HCT116 (cell line): Measurements from ENCODE around the gene PREX1. TPM values are rescaled to one million over a fixed set of nuclear protein-coding genes. Genes with fewer than 3 reads are reported as not detected.

Experiments
- ATAC-seq: fragments of 200-7000 bp; cut with Tn5 transposase; 2 replicates; pipeline ENCODE4 v1.9.1; 2020; ENCODE audit warnings: mild to moderate bottlenecking, moderate library complexity
- BruUV-seq: library from RNA; stranded (reverse); fragments of 400-500 nt; replicated peaks from 2 replicates; lab custom pipeline; 2021; lab: Mats Ljungman, UMichigan
- CTCF ChIA-PET: fragments of 300-600 bp; sonication (Branson Sonifier 250); formaldehyde crosslinking; loops from one replicate; lab custom pipeline; 2021; ENCODE audit warnings: antibody characterized with exemption; lab: Charles Lee
- POLR2A ChIA-PET: fragments of 300-600, 350-600 bp; sonication (Branson Sonifier 250); formaldehyde crosslinking; loops from one replicate; lab custom pipeline; 2021; ENCODE audit warnings: antibody characterized with exemption; lab: Charles Lee
- RAD21 ChIA-PET, 2 experiments: fragments of 300-600 bp; sonication (Branson Sonifier 250); formaldehyde crosslinking; loops; one replicate each; lab custom pipeline; 2023; ENCODE audit warnings: low total read pairs in 2 of 2; ENCODE audit not compliant: uncharacterized antibody in 2 of 2, unreplicated experiment in 2 of 2, low non-redundant PET in 1 of 2; lab: Charles Lee
- DNase-seq: peaks from one replicate; pipeline ENCODE4 v3.0.0-alpha.2; 2010; ENCODE audit warnings: low read depth, low spot score
- H2AFZ ChIP-seq: fragments of 200-600 bp; shearing (Covaris generic), sonication (generic); 2 replicates; pipeline ENCODE4 v1.6.1; 2017; ENCODE audit warnings: low read depth, mixed run types, mixed read lengths, antibody characterized with exemption, low read length; ENCODE audit not compliant: poor library complexity, severe bottlenecking
- H3K27ac ChIP-seq: 2 replicates; pipeline ENCODE4 v1.5.1; 2012; ENCODE audit warnings: low read depth, low read length
- H3K27me3 ChIP-seq: fragments of 200-600 bp; sonication (generic); 2 replicates; pipeline ENCODE4 v1.6.1; 2016; ENCODE audit warnings: mixed run types, low read length, mixed read lengths; ENCODE audit not compliant: insufficient read depth
- H3K36me3 ChIP-seq, 2 experiments: fragments of 200-500 bp in 1 of 2; fragments of 200-600 bp in 1 of 2; sonication (Bioruptor generic) in 1 of 2; sonication (generic) in 1 of 2; 2 replicates each; pipeline versions ENCODE4 v1.5.1 to v1.6.1; 2014 to 2016; ENCODE audit warnings: low read length in 2 of 2, inconsistent platforms in 1 of 2, mixed read lengths in 1 of 2, mixed run types in 1 of 2; ENCODE audit not compliant: insufficient read depth in 2 of 2, control insufficient read depth in 1 of 2
- H3K4me1 ChIP-seq, 2 experiments: fragments of 200-600 bp in 1 of 2; sonication (generic) in 1 of 2; 2 replicates each; pipeline versions ENCODE4 v1.5.1 to v1.6.1; 2012 to 2017; ENCODE audit warnings: low read length in 2 of 2, inconsistent platforms in 1 of 2, mild to moderate bottlenecking in 1 of 2, mixed read lengths in 1 of 2, mixed run types in 1 of 2, moderate library complexity in 1 of 2; ENCODE audit not compliant: insufficient read depth in 2 of 2, control insufficient read depth in 1 of 2
- H3K4me2 ChIP-seq: fragments of 200-600 bp; sonication (generic); 2 replicates; pipeline ENCODE4 v1.6.1; 2017; ENCODE audit warnings: mixed run types, low read length, mixed read lengths
- H3K4me3 ChIP-seq, 2 experiments: fragments of 200-600 bp in 1 of 2; sonication (generic) in 1 of 2; replicated peaks in 1 of 2; 2 replicates each; pipeline ENCODE4 v1.5.1; 2011 to 2016; ENCODE audit warnings: low read length in 2 of 2, control low read depth in 1 of 2, low read depth in 1 of 2, mild to moderate bottlenecking in 1 of 2, mixed read lengths in 1 of 2, mixed run types in 1 of 2
- H3K79me2 ChIP-seq: fragments of 200-600 bp; sonication (generic); 2 replicates; pipeline ENCODE4 v1.6.1; 2017; ENCODE audit warnings: mild to moderate bottlenecking, mixed run types, low read length, moderate library complexity, mixed read lengths; ENCODE audit not compliant: insufficient read depth
- H3K9ac ChIP-seq: fragments of 200-600 bp; sonication (generic); 2 replicates; pipeline ENCODE4 v1.6.1; 2016; ENCODE audit warnings: low read length, mixed read lengths
- H3K9me2 ChIP-seq: fragments of 200-600 bp; sonication (generic), shearing (Covaris generic); 2 replicates; pipeline ENCODE4 v1.6.1; 2017; ENCODE audit warnings: mixed run types, mild to moderate bottlenecking, moderate library complexity; ENCODE audit not compliant: insufficient read depth
- H3K9me3 ChIP-seq, 2 experiments: fragments of 200-500 bp in 1 of 2; fragments of 200-600 bp in 1 of 2; sonication (Bioruptor generic) in 1 of 2; sonication (generic) in 1 of 2; 2 replicates each; pipeline ENCODE4 v1.6.1; 2014 to 2017; ENCODE audit warnings: low read length in 2 of 2, mixed read lengths in 2 of 2, inconsistent platforms in 1 of 2, low read depth in 1 of 2, mild to moderate bottlenecking in 1 of 2, mixed run types in 1 of 2, moderate library complexity in 1 of 2; ENCODE audit not compliant: control insufficient read depth in 1 of 2, insufficient read depth in 1 of 2
- H4K20me1 ChIP-seq: fragments of 200-600 bp; sonication (generic), shearing (Covaris generic); 2 replicates; pipeline ENCODE4 v1.6.1; 2017; ENCODE audit warnings: mixed run types, mild to moderate bottlenecking, moderate library complexity; ENCODE audit not compliant: insufficient read depth
- CBX3 ChIP-seq: IDR thresholded peaks from 2 replicates; pipeline ENCODE4 v1.6.1; 2012; ENCODE audit warnings: low read depth
- EGR1 ChIP-seq: IDR thresholded peaks from 2 replicates; pipeline ENCODE4 v1.6.1; 2012; ENCODE audit warnings: low read depth
- EZH2 ChIP-seq: fragments of 200-600 bp; sonication (generic); IDR thresholded peaks from 2 replicates; pipeline ENCODE4 v1.6.1; 2017; ENCODE audit warnings: antibody characterized with exemption, mixed run types
- EZH2phosphoT487 ChIP-seq: fragments of 200-600 bp; IDR thresholded peaks from 2 replicates; pipeline ENCODE4 v1.6.1; 2018; ENCODE audit warnings: antibody characterized with exemption, borderline replicate concordance
- JUND ChIP-seq: IDR thresholded peaks from 2 replicates; pipeline ENCODE4 v1.6.1; 2012
- POLR2A ChIP-seq: IDR thresholded peaks from 2 replicates; pipeline ENCODE4 v1.7.0; 2011; ENCODE audit warnings: borderline replicate concordance; ENCODE audit not compliant: insufficient read depth, insufficient read length; ENCODE audit errors: extremely low read depth
- RAD21 ChIP-seq: IDR thresholded peaks from 2 replicates; pipeline ENCODE4 v1.6.1; 2012; ENCODE audit warnings: low read depth, mild to moderate bottlenecking
- SIN3A ChIP-seq: IDR thresholded peaks from 2 replicates; pipeline ENCODE4 v1.6.1; 2012; ENCODE audit warnings: low read depth
- SP1 ChIP-seq: IDR thresholded peaks from 2 replicates; pipeline ENCODE4 v1.6.1; 2012; ENCODE audit warnings: low read depth
- SRF ChIP-seq: IDR thresholded peaks from 2 replicates; pipeline ENCODE4 v1.6.1; 2012; ENCODE audit warnings: low read depth
- TCF7L2 ChIP-seq: IDR thresholded peaks from 2 replicates; pipeline ENCODE4 v1.7.0; 2011; ENCODE audit warnings: borderline replicate concordance, inconsistent platforms; ENCODE audit not compliant: insufficient read depth, insufficient read length; ENCODE audit errors: extremely low read depth
- YY1 ChIP-seq: IDR thresholded peaks from 2 replicates; pipeline ENCODE4 v1.6.1; 2011; ENCODE audit warnings: low read length, low read depth, moderate library complexity, mild to moderate bottlenecking; ENCODE audit not compliant: insufficient replicate concordance; ENCODE audit errors: extremely low read depth
- ZFX ChIP-seq: fragments of 450-650 bp; IDR thresholded peaks from 2 replicates; pipeline ENCODE4 v1.6.1; 2017
- intact Hi-C: fragments of 100-400 bp; cut with micrococcal nuclease; formaldehyde crosslinking; loops from 2 replicates; pipeline ENCODE4 v1.10.0; 2022
- total RNA-seq: library from RNA; stranded (reverse); gene quantifications from one replicate; pipeline ENCODE4 v1.2.1, GENCODE V29; 2021; ENCODE audit not compliant: unreplicated experiment
- TF ChIP-seq, protein P1 (sequence below): IDR thresholded peaks from 2 replicates; pipeline ENCODE4 v1.6.1; 2012
- TF ChIP-seq, protein P2 (sequence below), 3 experiments: fragments of 200-600 bp in 1 of 3; sonication (generic) in 1 of 3; IDR thresholded peaks in 2 of 3; conservative IDR thresholded peaks in 1 of 3; 2 replicates each; pipeline ENCODE4 v1.5.1; 2012 to 2017; ENCODE audit warnings: low read depth in 2 of 3, low read length in 2 of 3, antibody characterized with exemption in 1 of 3, borderline replicate concordance in 1 of 3, control low read depth in 1 of 3, mild to moderate bottlenecking in 1 of 3, mixed read lengths in 1 of 3, mixed run types in 1 of 3, moderate library complexity in 1 of 3; ENCODE audit not compliant: insufficient read depth in 1 of 3
- TF ChIP-seq, protein P3 (sequence below): IDR thresholded peaks from 2 replicates; pipeline ENCODE4 v1.6.1; 2012
- TF ChIP-seq, protein P4 (sequence below): IDR thresholded peaks from 2 replicates; pipeline ENCODE4 v1.6.1; 2011; ENCODE audit warnings: mild to moderate bottlenecking, low read length, moderate library complexity; ENCODE audit not compliant: insufficient replicate concordance; ENCODE audit errors: extremely low read depth

PREX1 gene
- total RNA-seq, 1 experiment from 2014 or later, result 6.1 TPM

DNA sequence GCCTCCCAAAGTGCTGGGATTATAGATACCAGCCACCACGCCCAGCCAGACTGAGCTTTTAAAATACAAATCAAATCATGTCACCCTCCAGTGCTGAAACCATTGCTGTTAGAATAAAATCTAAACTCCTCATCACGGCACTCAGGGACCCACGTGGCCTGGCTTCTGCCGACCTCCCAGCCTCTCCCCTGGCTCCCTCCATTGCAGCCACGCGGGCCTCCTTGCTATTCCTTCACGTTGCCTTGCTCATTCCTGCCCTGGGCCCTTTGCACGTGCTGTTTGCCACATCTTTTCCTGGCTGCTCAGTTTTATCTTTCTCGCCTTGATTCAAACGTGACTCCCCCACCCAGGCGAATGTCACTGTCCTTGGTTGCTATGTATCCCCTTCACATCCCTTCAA is 244.6 kb downstream of the PREX1 start:
- BruUV-seq, result no TSS peak
- ATAC-seq (no peak), DNase-seq (no peak)
- Histone ChIP-seq H3K9me3 (no peaks in the 10 kb centered on the region), H3K36me3 (no peaks in the 10 kb centered on the region), H2AFZ (no peak overlapping the region), H3K79me2 (no peaks in the 10 kb centered on the region), H3K27ac (no peak overlapping the region), H3K9me2 (no peaks in the 10 kb centered on the region), H4K20me1 (no peaks in the 10 kb centered on the region), H3K4me2 (no peak overlapping the region), H3K9ac (no peak overlapping the region), H3K4me3 (no peak overlapping the region), H3K27me3 (peaks cover 6% of the 10 kb centered on the region; the same call in 1 of the 2 replicates), H3K4me1 (no peaks in the 10 kb centered on the region)
- intact Hi-C loops, result no loop called here
- ChIA-PET CTCF (no interaction called here), POLR2A (no interaction called here), RAD21 (no interaction called here)
- TF ChIP-seq, protein P1, sequence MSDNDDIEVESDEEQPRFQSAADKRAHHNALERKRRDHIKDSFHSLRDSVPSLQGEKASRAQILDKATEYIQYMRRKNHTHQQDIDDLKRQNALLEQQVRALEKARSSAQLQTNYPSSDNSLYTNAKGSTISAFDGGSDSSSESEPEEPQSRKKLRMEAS, result no peak
- TF ChIP-seq ZFX (no peak), EGR1 (no peak), YY1 (no peak), TCF7L2 (no peak), RAD21 (no peak), CBX3 (no peak)
- TF ChIP-seq, protein P2, sequence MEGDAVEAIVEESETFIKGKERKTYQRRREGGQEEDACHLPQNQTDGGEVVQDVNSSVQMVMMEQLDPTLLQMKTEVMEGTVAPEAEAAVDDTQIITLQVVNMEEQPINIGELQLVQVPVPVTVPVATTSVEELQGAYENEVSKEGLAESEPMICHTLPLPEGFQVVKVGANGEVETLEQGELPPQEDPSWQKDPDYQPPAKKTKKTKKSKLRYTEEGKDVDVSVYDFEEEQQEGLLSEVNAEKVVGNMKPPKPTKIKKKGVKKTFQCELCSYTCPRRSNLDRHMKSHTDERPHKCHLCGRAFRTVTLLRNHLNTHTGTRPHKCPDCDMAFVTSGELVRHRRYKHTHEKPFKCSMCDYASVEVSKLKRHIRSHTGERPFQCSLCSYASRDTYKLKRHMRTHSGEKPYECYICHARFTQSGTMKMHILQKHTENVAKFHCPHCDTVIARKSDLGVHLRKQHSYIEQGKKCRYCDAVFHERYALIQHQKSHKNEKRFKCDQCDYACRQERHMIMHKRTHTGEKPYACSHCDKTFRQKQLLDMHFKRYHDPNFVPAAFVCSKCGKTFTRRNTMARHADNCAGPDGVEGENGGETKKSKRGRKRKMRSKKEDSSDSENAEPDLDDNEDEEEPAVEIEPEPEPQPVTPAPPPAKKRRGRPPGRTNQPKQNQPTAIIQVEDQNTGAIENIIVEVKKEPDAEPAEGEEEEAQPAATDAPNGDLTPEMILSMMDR (IDR thresholded peaks at IDR 0.05 in 2 of 3, conservative IDR thresholded peaks at IDR 0.05 in 1 of 3; ENCODE audit: borderline replicate concordance in 1 of 3, insufficient read depth in 1 of 3, low read depth in 2 of 3, low read length in 2 of 3), result no peak

DNA sequence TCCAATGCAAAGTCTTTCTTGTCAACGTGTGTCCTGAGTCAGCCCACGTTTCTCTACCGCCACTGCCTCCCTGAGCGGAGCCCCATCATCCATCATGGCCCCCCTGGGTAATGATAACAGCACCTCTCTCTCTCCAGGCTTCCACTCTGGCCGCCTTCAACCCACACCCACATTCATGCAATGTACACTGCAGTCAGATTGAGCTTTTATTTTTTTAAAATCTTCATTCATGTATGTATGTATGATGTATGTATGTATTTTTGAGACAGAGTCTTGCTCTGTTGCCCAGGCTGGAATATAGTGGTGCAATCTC is 245.2 kb downstream of the PREX1 start:
- ChIA-PET CTCF (no interaction called here), POLR2A (no interaction called here), RAD21 (no interaction called here)
- intact Hi-C loops, result no loop called here
- Histone ChIP-seq H3K4me3 (no peak overlapping the region), H3K9me3 (no peaks in the 10 kb centered on the region), H3K9me2 (no peaks in the 10 kb centered on the region), H3K4me1 (no peaks in the 10 kb centered on the region), H3K4me2 (no peak overlapping the region), H4K20me1 (no peaks in the 10 kb centered on the region), H3K79me2 (no peaks in the 10 kb centered on the region), H2AFZ (no peak overlapping the region), H3K9ac (no peak overlapping the region), H3K36me3 (no peaks in the 10 kb centered on the region), H3K27ac (no peak overlapping the region), H3K27me3 (peaks cover 6% of the 10 kb centered on the region; the same call in 1 of the 2 replicates)
- BruUV-seq, result no TSS peak
- DNase-seq (no peak), ATAC-seq (no peak)
- TF ChIP-seq EGR1 (no peak), ZFX (no peak), SP1 (no peak), JUND (no peak), YY1 (no peak), EZH2phosphoT487 (no peak), EZH2 (no peak), TCF7L2 (no peak), SRF (no peak), POLR2A (no peak), SIN3A (no peak), CBX3 (no peak)
- TF ChIP-seq, protein P3, sequence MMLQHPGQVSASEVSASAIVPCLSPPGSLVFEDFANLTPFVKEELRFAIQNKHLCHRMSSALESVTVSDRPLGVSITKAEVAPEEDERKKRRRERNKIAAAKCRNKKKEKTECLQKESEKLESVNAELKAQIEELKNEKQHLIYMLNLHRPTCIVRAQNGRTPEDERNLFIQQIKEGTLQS, result no peak
- TF ChIP-seq, protein P1, result no peak
- TF ChIP-seq, protein P4, sequence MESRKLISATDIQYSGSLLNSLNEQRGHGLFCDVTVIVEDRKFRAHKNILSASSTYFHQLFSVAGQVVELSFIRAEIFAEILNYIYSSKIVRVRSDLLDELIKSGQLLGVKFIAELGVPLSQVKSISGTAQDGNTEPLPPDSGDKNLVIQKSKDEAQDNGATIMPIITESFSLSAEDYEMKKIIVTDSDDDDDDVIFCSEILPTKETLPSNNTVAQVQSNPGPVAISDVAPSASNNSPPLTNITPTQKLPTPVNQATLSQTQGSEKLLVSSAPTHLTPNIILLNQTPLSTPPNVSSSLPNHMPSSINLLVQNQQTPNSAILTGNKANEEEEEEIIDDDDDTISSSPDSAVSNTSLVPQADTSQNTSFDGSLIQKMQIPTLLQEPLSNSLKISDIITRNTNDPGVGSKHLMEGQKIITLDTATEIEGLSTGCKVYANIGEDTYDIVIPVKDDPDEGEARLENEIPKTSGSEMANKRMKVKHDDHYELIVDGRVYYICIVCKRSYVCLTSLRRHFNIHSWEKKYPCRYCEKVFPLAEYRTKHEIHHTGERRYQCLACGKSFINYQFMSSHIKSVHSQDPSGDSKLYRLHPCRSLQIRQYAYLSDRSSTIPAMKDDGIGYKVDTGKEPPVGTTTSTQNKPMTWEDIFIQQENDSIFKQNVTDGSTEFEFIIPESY, result no peak
